Thyroid gland (tissue), 4 donors: ENCODE results near the gene PARD3B. TPM values are rescaled to one million over a fixed set of nuclear protein-coding genes. Genes with fewer than 3 reads are reported as not detected.

Experiments used
- DNase-seq, 2 donors: peaks; one replicate each; pipeline ENCODE4 v3.0.0-alpha.2; 2019
- H3K27ac ChIP-seq, 3 donors: fragments of 200-600 bp; sonication (generic); 1 replicate in 2 of 3; 2 replicates in 1 of 3; pipeline ENCODE4 v1.5.1; 2016 to 2019; ENCODE audit warnings: mild to moderate bottlenecking in 1 of 3, moderate library complexity in 1 of 3
- H3K27me3 ChIP-seq: fragments of 200-600 bp; sonication (generic); one replicate; pipeline ENCODE4 v1.5.1; 2019
- H3K36me3 ChIP-seq, 2 donors: fragments of 200-600 bp; sonication (generic); one replicate each; pipeline ENCODE4 v1.5.1; 2016 to 2019
- H3K4me1 ChIP-seq, 2 donors: fragments of 200-600 bp; sonication (generic); one replicate each; pipeline ENCODE4 v1.5.1; 2017 to 2019
- H3K4me3 ChIP-seq, 3 donors: fragments of 200-600 bp; sonication (generic); replicated peaks in 1 of 3; 1 replicate in 2 of 3; 2 replicates in 1 of 3; pipeline ENCODE4 v1.5.1; 2016; ENCODE audit warnings: mild to moderate bottlenecking in 1 of 3
- H3K9me3 ChIP-seq: fragments of 200-600 bp; sonication (generic); one replicate; pipeline ENCODE4 v1.5.1; 2017
- POLR2A ChIP-seq, 2 donors: fragments of 450-650 bp; IDR thresholded peaks; one replicate each; pipeline ENCODE4 v1.6.1; 2017; ENCODE audit warnings: antibody characterized with exemption in 2 of 2, mild to moderate bottlenecking in 2 of 2, moderate library complexity in 1 of 2
- WGBS, 2 donors: methylation state at CpG; one replicate each; pipeline ENCODE4 v1.1.5; 2017; 5-methylcytosine and 5-hydroxymethylcytosine counted together
- intact Hi-C: fragments of 100-400 bp; cut with DNase I; formaldehyde crosslinking; loops from one replicate; pipeline ENCODE4 v1.15.1; 2023
- total RNA-seq, 4 donors: library from RNA; depleted of rRNA; stranded (reverse); fragments of >200 nt; gene quantifications; one replicate each; pipeline ENCODE4 v1.2.3, GENCODE V29; 2016
- TF ChIP-seq, protein P1 (sequence below), 6 experiments: fragments of 200-600 bp in 3 of 6; fragments of 450-650 bp in 3 of 6; sonication (generic) in 3 of 6; IDR thresholded peaks; one replicate each; pipeline ENCODE4 v1.5.1; 2016 to 2019; ENCODE audit warnings: antibody characterized with exemption in 6 of 6, mild to moderate bottlenecking in 2 of 6, inconsistent platforms in 1 of 6, moderate library complexity in 1 of 6

Gene PARD3B
- total RNA-seq, 4 donors from 2014 or later = 27.0 to 43.4 (median 34.6) TPM

DNA sequence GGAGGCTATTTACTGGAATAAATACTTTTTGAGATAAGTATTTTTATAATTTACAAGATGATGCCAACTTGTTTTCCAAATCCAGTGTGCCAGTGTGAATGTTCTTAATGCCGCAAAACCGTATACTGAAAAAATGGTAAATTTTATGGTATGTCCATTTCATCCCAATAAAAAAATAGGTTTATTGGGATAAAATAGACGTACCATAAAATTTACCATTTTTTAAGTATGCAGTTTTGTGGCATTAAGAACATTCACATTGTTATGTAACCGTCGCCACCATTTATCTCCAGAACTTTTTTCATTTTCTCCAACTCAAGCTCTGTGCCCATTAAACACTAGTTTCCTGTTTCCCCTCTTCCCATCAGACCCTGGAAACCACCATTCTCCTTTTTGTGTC lies 167.9 kb downstream of the PARD3B start:
- intact Hi-C loops = no loop called here
- TF ChIP-seq, protein P1, sequence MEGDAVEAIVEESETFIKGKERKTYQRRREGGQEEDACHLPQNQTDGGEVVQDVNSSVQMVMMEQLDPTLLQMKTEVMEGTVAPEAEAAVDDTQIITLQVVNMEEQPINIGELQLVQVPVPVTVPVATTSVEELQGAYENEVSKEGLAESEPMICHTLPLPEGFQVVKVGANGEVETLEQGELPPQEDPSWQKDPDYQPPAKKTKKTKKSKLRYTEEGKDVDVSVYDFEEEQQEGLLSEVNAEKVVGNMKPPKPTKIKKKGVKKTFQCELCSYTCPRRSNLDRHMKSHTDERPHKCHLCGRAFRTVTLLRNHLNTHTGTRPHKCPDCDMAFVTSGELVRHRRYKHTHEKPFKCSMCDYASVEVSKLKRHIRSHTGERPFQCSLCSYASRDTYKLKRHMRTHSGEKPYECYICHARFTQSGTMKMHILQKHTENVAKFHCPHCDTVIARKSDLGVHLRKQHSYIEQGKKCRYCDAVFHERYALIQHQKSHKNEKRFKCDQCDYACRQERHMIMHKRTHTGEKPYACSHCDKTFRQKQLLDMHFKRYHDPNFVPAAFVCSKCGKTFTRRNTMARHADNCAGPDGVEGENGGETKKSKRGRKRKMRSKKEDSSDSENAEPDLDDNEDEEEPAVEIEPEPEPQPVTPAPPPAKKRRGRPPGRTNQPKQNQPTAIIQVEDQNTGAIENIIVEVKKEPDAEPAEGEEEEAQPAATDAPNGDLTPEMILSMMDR (IDR thresholded peaks at IDR 0.05) = no peak
- TF ChIP-seq POLR2A (IDR thresholded peaks at IDR 0.05) = no peak
- H3K4me3 ChIP-seq = no peak overlapping the region
- H3K27ac ChIP-seq = no peak overlapping the region
- no peaks in the 10 kb centered on the region for H3K9me3 ChIP-seq
- DNase-seq = no peak
- H3K27me3 ChIP-seq = no peaks in the 10 kb centered on the region
- WGBS, 2 donors = 86 to 87% methylated on average over 5 of the region's 5 CpGs
- H3K36me3 ChIP-seq = no peaks in the 10 kb centered on the region
- no peaks in the 10 kb centered on the region for H3K4me1 ChIP-seq

DNA sequence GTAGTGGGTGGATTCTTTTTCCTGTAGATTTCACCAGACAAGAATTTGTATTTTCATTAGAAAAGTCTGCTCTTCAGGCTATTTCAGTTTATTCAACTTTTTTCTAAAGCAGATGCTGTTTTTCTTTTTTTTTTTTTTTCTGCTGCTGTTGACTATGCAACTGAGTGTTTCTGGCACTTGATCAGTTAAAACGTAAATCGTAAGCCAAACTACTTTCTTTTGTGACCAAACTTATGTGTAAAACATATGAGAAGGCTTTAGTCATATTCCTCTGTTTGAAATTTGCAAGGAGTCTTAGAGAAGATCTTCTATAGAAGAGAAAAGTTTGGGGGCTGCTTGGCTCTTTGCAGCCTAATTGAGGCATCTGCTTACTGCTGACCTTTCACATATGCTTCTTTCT lies 170.1 kb downstream of the PARD3B start:
- Histone ChIP-seq H3K4me1 (no peaks in the 10 kb centered on the region), H3K27me3 (no peaks in the 10 kb centered on the region), H3K27ac (no peak overlapping the region), H3K9me3 (no peaks in the 10 kb centered on the region), H3K36me3 (no peaks in the 10 kb centered on the region), H3K4me3 (no peak overlapping the region)
- 44 to 51% methylated on average over 2 of the region's 2 CpGs for WGBS, 2 donors
- DNase-seq = no peak
- intact Hi-C loops = no loop called here
- TF ChIP-seq, protein P1 (IDR thresholded peaks at IDR 0.05) = no peak
- TF ChIP-seq POLR2A (IDR thresholded peaks at IDR 0.05) = no peak

DNA sequence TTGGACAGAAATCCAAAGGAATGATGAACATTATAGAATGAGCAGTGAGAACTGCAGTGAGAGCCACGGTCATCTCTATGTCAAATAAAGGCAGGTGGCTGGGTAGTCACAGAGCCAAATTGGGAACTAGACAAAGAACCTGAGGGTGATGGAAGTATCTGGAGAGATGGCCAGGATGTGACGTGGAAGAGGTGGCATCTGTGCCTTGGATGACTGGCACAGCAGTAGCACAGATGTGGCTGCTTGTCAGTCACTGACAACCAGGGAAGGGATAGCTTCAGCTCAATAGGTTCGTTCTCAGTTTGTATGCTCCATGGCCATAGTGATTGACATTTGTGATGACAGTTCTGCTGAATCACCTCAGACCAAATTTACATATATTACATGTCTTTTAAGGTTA lies 172.3 kb downstream of the PARD3B start:
- Histone ChIP-seq H3K36me3 (no peaks in the 10 kb centered on the region), H3K27me3 (no peaks in the 10 kb centered on the region), H3K4me3 (no peak overlapping the region), H3K27ac (no peak overlapping the region), H3K4me1 (no peaks in the 10 kb centered on the region), H3K9me3 (no peaks in the 10 kb centered on the region)
- WGBS, 2 donors = 88 to 95% methylated on average over 3 of the region's 3 CpGs
- TF ChIP-seq, protein P1 (IDR thresholded peaks at IDR 0.05) = no peak
- no peak for TF ChIP-seq POLR2A (IDR thresholded peaks at IDR 0.05)
- no peak for DNase-seq
- intact Hi-C loops = no loop called here

DNA sequence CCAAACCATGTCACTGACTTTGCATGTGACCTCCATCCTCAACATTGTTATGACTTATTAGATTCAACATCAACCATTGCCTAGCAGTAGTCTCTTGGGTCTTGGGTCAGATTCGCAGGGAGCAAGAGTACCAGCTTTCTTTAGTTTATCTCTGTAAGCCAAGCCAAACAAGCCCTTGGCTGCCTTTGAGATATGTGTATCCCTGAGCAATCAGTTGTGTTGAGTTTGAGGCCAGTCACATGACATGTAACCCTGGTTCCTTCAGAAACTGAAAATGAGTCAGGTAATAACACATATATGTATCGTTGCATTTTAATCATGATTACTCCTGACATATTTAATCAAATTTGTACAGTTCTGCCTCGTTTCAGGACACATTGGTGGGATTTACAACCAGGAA lies 173.3 kb downstream of the PARD3B start:
- Histone ChIP-seq H3K27me3 (no peaks in the 10 kb centered on the region), H3K9me3 (no peaks in the 10 kb centered on the region), H3K27ac (no peak overlapping the region), H3K36me3 (no peaks in the 10 kb centered on the region), H3K4me3 (no peak overlapping the region), H3K4me1 (no peaks in the 10 kb centered on the region)
- TF ChIP-seq, protein P1 (IDR thresholded peaks at IDR 0.05) = no peak
- TF ChIP-seq POLR2A (IDR thresholded peaks at IDR 0.05) = no peak
- intact Hi-C loops = no loop called here
- no peak for DNase-seq
- WGBS, 2 donors = 92 to 98% methylated on average over 3 of the region's 3 CpGs

DNA sequence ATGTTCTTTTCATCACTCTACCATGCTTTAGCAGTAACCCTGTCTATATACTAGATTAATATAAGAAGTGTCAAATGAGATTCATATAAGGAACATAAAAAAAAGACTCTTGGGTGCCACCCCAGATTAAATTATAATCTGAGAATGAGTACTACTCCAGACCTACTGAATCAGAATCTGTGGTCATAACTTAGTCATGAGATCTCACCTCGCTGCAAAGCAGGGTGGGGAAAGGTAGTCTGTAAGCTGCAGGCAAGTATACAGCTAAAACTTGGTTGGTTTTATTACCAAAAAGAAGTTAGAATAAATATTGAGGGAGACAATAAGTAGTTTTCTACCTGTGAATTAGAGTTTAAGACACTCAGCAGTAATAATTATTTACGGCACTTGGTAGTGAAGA lies 175.6 kb downstream of the PARD3B start:
- no peak for DNase-seq
- Histone ChIP-seq H3K4me1 (no peaks in the 10 kb centered on the region), H3K27me3 (no peaks in the 10 kb centered on the region), H3K4me3 (no peak overlapping the region), H3K9me3 (no peaks in the 10 kb centered on the region), H3K36me3 (no peaks in the 10 kb centered on the region), H3K27ac (no peak overlapping the region)
- intact Hi-C loops = no loop called here
- TF ChIP-seq POLR2A (IDR thresholded peaks at IDR 0.05) = no peak
- TF ChIP-seq, protein P1 (IDR thresholded peaks at IDR 0.05) = no peak
- WGBS, 2 donors = 88 to 93% methylated on average over 2 of the region's 2 CpGs
